Embryonic facial prominence (tissue), 1 donor: Measurements from ENCODE around the gene BMP7.
"Not testable (repeated sequence)": the region's sequence is repeated elsewhere in the genome, so short reads cannot be mapped to it uniquely, and the experiment has no call there.

Experiments used
- DNase-seq: peaks from one replicate; pipeline ENCODE4 v3.0.0-alpha.2; 2016; ENCODE audit errors: extremely low spot score

The BMP7 gene

GRCh38 chr20:57265336-57265996 is 975 bp downstream of the BMP7 start:
- DNase-seq = no peak

DNA sequence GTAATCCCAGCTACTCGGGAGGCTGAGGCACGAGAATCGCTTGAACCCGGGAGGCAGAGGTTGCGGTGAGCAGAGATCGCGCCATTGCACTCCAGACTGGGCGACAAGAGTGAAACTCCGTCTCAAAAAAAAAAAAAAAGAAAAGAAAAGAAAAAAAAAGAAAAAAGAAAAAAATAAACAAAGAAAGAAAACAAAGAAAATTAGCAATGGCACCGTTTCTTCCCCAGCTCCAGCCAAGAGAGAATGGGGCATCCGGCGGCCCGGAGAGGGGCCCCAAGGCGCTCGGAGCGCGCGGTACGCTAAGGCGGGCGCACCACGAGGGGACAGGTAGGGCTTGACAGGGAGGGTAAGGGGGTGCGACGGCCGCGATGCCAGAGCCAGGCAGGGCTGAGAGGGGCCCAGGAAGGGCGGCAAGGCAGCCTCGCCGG is 1.5 kb downstream of the BMP7 start:
- DNase-seq = not testable (repeated sequence)

DNA sequence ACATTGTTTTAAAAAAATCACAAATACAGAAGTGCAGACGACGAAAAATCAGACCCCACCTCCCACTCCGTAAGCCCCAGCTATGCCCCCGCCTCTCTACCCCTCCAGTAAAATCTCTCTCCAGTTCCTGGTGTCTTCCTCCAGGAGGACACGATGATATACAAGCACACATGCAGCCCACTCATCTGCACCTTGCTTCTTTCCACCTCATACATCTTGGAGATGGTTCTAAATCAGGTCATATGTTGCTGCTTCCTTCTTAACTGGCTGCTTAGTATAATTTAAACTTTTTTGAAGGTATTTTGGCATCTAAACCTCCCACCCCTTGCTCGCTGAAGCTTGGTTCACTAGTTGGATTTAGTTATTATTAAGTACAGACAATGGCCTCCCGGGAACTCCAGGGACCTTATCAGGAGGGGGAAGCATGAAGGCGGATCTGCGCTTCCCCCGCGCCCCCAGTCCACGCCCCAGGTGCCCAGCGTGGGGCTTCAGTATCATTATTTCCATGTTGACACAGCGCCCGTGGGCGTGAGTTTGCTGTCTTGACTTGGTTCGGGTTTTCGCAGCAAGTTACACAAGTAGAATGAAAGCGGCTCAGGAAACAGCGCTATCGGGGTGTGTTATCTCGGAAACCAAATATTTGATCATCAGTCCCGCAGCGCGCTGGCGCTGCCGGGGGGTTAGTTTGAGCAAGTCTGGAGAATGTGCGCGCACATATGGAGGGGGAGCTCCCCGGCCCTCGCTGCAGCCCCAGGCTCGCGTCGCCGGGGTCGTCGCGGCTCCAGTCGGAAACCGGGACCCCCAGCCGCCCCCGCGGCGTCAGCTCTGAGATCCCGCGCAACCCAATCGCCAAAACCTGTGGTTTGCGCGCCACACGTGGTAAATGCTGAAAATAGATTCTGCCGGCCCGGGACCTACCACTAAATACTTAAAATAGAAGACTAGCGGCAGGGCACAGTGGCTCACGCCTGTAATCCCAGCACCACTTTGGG is 2.3 kb downstream of the BMP7 start:
- no peak for DNase-seq

GRCh38 chr20:57262784-57263609 is 3.4 kb downstream of the BMP7 start:
- no peak for DNase-seq

DNA sequence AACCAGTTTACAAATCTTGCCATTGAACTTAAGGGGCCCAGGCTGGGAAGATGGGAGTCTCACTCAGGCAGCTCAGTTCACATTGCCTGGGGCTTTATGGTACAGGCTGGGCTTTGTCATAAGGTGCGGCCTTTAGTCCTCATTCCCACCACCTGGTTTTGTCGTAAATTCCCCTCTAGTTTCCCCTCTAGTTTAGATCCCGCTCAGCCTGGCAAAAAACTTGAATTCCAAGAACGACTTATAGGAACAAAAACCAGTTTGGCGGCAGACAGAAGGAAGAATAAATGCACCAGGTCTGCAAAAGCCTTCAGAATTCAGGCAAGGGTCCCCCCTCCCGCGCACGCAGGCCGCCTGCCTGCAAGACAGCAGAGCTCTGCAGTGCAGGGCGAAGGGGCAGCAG is 4.1 kb downstream of the BMP7 start:
- DNase-seq = no peak

DNA sequence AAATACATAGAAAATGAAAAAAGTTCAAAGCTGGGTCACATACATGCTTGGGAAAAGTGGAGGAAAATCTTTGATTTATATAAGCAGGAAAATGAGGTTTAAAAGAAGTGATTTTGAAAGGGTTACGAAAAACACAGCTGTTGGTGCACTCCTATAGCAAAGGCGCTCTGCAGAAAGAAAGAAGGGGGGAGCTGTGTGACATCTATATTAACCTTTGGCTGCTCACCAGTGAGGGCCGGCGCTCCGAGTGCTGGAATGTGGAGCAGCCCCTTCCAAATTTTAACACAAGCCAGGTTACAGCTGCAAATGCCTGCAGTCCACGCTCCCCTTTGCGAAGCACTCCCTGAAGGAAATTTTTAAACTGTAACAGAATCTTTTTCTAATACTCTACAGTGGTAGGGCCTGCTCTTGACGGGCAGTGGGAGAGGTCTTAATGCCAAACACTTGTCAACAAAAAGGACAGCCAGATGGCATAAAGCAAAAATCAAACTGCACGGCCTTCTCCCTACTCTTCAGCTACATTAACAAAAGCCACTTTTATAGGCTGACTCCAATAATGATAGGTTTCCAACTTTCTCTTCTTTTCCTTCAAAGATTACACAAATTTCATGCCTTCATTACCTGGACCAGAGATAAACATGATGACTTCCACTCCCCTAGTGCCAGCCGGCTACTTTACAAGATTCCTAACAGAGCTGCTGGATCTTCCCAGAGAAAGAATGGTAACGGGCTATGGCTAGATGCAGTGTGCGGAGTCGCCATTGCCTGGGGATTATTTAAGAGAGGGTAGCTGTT is 4.8 kb downstream of the BMP7 start:
- peak; percentile 72 for DNase-seq

GRCh38 chr20:57260934-57261333 is 5.5 kb downstream of the BMP7 start:
- no peak for DNase-seq

GRCh38 chr20:57259938-57260921 is 6.2 kb downstream of the BMP7 start:
- DNase-seq = no peak

DNA sequence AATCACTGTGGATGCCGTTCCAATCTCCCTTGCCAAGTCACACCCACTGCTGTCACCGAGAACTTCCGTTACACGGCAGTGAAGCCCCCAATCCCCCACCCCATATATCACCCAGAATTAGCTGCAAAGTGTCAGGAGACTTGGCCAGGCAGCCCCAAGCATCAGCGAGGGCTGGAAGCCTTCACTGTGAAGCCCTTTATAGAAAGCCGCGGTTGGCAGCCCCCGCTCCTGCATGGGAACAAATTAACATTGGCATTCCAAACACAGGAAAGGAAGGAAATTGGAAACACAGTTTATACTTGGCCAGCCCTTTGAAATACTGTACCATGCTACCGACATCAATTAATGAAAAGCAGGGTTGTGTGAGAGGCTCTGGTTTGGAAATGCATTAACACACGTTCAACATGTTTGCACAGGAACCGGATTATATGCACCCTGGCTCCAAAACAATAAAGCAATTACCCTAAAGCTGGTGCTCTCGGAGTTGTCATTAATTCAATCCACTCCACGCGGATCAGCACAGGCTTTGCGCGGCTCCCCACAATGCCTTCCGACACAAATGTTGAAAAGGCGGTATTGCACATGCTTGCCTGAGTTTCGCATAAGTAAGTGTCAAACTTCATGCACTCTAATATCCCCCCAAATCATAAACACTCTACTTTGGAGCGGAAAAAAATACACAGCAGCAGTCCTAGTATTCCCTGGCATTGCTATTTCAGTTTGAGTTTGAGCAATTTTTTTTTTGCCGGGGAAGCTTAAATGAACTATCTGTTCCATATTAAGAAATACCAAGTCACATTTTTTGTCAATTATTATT is 7.1 kb downstream of the BMP7 start:
- peak; percentile 68 for DNase-seq

GRCh38 chr20:57257701-57258453 is 8.6 kb downstream of the BMP7 start:
- DNase-seq = no peak

GRCh38 chr20:57256908-57257307 is 9.5 kb downstream of the BMP7 start:
- DNase-seq = no peak

DNA sequence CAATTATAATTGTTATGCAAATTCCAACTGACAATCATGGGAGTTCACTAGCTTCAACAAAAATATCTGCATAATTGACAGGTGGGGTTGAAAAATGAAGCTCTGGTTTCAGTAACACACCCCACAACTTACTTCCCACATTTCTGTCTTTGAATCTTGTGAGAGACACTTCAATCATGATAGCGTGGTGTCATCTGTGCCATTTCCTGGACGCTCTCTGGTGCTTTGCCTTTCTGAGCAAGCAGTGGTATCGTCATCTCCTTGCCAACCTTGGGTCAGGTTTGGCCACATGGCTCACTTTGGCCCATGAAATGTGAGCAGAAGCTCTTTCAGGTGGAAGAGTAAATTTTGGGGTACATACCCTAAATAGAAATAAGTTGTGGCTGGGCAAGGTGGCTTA is 10.2 kb downstream of the BMP7 start:
- DNase-seq = no peak

DNA sequence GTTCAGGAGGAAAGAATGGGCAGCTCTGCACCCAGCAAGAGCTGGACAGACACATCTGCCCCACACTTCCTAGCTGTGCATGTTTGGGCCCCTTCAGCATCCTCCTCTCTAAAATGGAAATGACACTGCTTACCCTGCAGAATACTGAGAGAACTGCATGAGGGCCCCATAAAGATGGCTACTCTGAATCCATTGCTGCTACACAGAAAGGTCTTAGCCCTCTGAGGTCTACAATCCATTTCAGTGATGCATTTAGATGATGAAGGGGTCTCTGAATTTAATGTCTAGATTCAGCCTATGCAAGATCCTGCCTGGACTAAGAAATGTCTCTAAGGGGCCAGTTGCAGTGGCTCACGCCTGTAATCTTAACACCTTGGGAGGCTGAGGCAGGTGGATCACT is 11.3 kb downstream of the BMP7 start:
- no peak for DNase-seq

DNA sequence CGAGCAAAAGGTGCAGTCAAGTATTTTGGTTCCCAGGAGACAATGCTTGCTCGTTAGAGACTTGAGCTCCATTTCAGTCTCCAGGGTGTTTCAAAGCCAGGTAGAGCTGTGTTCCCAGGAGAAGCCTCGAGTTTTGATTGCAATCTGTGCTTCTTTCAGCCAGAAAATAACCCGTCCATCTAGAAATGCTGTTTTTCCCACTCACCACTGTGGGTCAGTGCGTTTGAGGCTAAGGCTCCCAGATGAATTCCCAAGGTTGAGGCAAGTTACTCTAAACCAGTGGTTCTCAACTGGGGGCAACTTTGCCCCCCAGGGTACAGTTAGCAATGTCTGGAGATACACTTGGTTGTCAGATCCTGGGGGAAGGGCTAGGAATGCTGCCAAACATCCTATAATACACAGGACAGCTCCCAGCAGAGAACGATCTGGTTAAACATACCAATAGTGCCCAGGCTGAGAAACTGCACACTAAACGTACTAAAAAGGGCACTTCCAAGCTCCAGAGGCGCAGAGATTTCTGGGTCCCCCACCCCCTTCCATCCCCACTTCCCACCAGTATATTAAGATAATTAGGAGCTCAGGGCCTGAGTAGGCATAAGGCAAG is 13.8 kb downstream of the BMP7 start:
- DNase-seq = no peak

GRCh38 chr20:57251949-57252348 is 14.5 kb downstream of the BMP7 start:
- no peak for DNase-seq

DNA sequence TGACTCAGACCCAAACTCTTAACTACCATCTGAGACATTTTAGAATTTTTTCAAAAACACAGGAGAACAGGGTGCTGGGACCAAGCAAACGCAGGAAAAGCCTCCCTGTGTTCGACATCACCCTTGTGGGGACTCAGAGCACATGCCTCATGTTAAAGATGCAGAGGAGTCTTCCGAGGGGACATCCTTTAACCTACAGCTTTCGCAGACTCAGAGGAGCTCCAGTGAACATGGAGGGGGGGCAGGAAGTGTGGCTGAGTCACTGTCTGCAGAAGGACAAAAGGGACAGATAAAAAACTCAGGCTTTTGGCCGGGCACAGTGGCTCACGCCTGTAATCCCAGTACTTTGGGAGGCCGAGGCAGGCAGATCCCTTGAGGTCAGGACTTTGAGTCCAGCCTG is 15.1 kb downstream of the BMP7 start:
- no peak for DNase-seq

GRCh38 chr20:57250607-57251343 is 15.7 kb downstream of the BMP7 start:
- no peak for DNase-seq
